ENCODE data around the gene UTP18.

UTP18 gene

GRCh38 chr17:51240275-51240674, 20.1 kb upstream of the UTP18 start:
- TF ChIP-seq CTCF (IDR thresholded peaks at IDR 0.05; ENCODE audit: control extremely low read depth, extremely low read depth, low read depth, missing control alignments) = no peak
- DNase-seq (ENCODE audit: extremely low spot score) = no peak
- POLR2A ChIA-PET = no interaction called here
- CTCF ChIA-PET = interaction anchor here (1.2 kb wide), 1 partner anchor 27 kb away, joined by 4 read pairs; no protein-coding TSS in a partner anchor

- ChIA-PET CTCF (no interaction called here), POLR2A (no interaction called here)
- no peak for TF ChIP-seq CTCF (IDR thresholded peaks at IDR 0.05; ENCODE audit: control extremely low read depth, extremely low read depth, low read depth, missing control alignments)
- DNase-seq (ENCODE audit: extremely low spot score) = no peak
These were observed 16.3 kb upstream of the UTP18 start for GRCh38 chr17:51244041-51244440.

- CTCF ChIA-PET = no interaction called here
- TF ChIP-seq CTCF (IDR thresholded peaks at IDR 0.05; ENCODE audit: control extremely low read depth, extremely low read depth, low read depth, missing control alignments) = no peak
- no peak for DNase-seq (ENCODE audit: extremely low spot score)
- POLR2A ChIA-PET = no interaction called here
These were observed 14.8 kb upstream of the UTP18 start for GRCh38 chr17:51245535-51245934.

GRCh38 chr17:51250314-51250840, 10.0 kb upstream of the UTP18 start:
- CTCF ChIA-PET = no interaction called here
- no peak for DNase-seq (ENCODE audit: extremely low spot score)
- no peak for TF ChIP-seq CTCF (IDR thresholded peaks at IDR 0.05; ENCODE audit: control extremely low read depth, extremely low read depth, low read depth, missing control alignments)
- POLR2A ChIA-PET = no interaction called here

- DNase-seq (ENCODE audit: extremely low spot score) = no peak
- ChIA-PET POLR2A (no interaction called here), CTCF (interaction anchor here (1.0 kb wide), 1 partner anchor 15 kb away, joined by 3 read pairs; no protein-coding TSS in a partner anchor)
- no peak for TF ChIP-seq CTCF (IDR thresholded peaks at IDR 0.05; ENCODE audit: control extremely low read depth, extremely low read depth, low read depth, missing control alignments)
These were observed 9.3 kb upstream of the UTP18 start for GRCh38 chr17:51251010-51251409.

- TF ChIP-seq CTCF (IDR thresholded peaks at IDR 0.05; ENCODE audit: control extremely low read depth, extremely low read depth, low read depth, missing control alignments) = no peak
- ChIA-PET POLR2A (no interaction called here), CTCF (interaction anchor here (1.7 kb wide), 1 partner anchor 20 kb away, joined by 4 read pairs; no protein-coding TSS in a partner anchor)
- DNase-seq (ENCODE audit: extremely low spot score) = no peak
These were observed 4.7 kb upstream of the UTP18 start for GRCh38 chr17:51255673-51256072.

GRCh38 chr17:51256101-51256500, 4.2 kb upstream of the UTP18 start:
- no peak for TF ChIP-seq CTCF (IDR thresholded peaks at IDR 0.05; ENCODE audit: control extremely low read depth, extremely low read depth, low read depth, missing control alignments)
- CTCF ChIA-PET = no interaction called here
- POLR2A ChIA-PET = no interaction called here
- no peak for DNase-seq (ENCODE audit: extremely low spot score)
